HCEC 1CT (cell line): ENCODE results near the gene CPA5.
A peak's percentile ranks its signal among the peaks of the same experiment; 100 is the strongest.

Source experiments
- DNase-seq: peaks from one replicate; pipeline ENCODE4 v3.0.0-alpha.2; 2017

CPA5 gene

GRCh38 chr7:130344271-130344866 lies at the start of gene CPA5:
Gene CPA5, plus strand, starts transcription at chr7:130344816. Its CDS starts 1,670 bp downstream, at chr7:130346486.
- DNase-seq = no peak

- DNase-seq = no peak
Observed at GRCh38 chr7:130296221-130296951, 48.2 kb upstream of the CPA5 start.

DNA sequence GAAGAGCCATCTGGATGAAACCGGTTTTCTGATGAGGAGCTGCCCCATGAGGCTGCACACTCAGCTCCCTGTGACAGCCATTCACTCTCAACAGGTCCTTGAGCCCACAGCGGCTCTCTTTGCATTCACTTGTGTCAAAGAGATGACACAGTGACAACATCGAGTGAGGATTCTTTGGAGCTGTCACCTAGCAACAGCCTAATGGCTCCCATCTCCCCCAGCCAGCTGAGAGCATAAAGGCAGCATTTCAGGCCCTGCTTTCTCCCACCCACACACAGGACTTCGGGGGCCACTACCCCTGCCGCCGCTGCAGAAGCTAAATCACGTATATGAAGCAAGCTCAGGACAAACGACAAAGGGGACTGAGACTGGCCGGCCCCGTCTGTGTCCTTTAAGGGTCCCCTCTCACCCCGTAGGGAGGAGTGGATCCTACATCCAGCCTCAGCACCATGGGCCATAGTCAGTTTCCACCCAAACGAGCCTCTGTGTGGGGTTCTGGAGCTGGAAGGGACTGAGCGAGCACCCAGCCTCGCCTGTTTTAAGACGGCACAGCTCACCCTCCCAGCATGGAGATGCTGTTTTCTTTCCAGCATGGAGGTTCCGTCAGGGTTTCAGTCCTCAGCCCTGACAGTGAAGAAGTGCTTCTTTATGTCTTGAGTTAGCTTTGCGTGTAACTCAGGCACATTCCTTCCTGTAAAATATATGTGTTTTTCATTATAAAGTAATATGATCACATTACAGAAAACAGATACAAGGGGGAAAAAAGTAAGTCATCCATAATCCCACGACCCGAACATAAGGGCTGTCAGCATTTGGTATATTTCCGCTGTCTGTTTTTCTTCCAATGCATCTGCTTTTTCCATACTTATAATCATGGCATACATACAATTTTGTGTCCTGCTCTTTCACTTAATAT lies 46.7 kb upstream of the CPA5 start:
- no peak for DNase-seq

- DNase-seq = no peak
Observed at GRCh38 chr7:130298544-130299326, 45.9 kb upstream of the CPA5 start.

- DNase-seq = no peak
Observed at GRCh38 chr7:130299866-130300265, 44.8 kb upstream of the CPA5 start.

- no peak for DNase-seq
Observed at GRCh38 chr7:130301501-130302020, 43.1 kb upstream of the CPA5 start.

GRCh38 chr7:130302649-130303048 lies 42.0 kb upstream of the CPA5 start:
- no peak for DNase-seq

- DNase-seq = no peak
Observed at GRCh38 chr7:130303127-130303526, 41.5 kb upstream of the CPA5 start.

- DNase-seq = no peak
Observed at GRCh38 chr7:130303551-130303950, 41.1 kb upstream of the CPA5 start.

DNA sequence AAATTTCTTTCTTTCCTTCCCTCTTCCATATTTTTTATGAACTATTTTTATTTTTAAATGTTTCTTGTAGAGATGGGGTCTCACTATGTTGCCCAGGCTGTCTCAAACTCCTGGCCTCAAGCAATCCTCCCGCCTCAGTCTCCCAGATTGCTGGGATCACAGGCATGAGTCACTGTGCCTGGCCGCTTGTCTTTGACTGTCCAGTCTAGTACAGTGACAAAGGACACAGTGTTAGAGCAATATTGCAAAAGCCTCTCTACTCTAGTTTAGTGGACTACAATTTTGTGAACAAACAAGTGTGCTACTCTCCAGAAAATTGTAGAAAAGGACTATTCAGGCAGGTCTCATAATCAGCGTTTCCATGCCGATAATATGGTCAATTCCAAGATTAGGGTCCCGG lies 40.6 kb upstream of the CPA5 start:
- DNase-seq = no peak

- no peak for DNase-seq
Observed at GRCh38 chr7:130304878-130305277, 39.7 kb upstream of the CPA5 start.

GRCh38 chr7:130305433-130306042 lies 39.1 kb upstream of the CPA5 start:
- no peak for DNase-seq

DNA sequence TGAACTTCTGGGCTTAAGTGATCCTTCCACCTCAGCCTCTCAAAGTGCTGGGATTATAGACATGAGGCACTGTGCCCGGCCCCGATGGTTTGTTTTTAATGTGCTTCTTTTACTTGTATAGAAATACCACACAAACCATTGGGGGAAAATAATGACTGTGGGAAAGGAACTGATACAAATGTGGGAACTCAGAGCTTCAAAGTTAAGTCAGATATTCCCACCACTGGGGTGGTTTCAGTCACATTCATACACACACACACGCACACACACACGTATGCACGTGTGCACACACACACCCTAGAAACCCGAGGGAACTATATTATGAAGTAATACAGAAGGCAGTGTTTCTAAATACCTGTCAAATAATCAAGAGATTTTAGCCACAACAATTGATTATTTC lies 34.6 kb upstream of the CPA5 start:
- no peak for DNase-seq

GRCh38 chr7:130314305-130314704 lies 30.3 kb upstream of the CPA5 start:
- DNase-seq = no peak

DNA sequence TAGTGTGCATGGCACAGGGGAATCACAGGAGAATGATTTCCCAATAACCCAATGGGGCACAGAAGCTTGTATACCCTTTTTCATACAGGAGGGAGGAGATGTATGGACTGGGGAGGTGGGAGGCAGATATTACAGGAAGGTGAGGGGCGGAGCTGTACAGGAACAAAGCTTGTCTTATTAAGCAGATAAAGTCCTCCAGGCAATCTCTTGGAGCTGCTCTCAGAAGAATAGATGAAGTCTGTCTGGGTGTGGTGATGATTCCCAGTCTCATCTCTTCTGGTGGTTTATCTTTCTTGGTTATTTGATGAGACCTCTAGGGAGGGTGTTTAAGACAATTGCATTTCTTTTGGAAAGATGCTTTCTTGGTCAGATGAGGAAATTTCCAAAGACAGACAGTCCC lies 25.1 kb upstream of the CPA5 start:
- DNase-seq = no peak

GRCh38 chr7:130321542-130322229 lies 22.9 kb upstream of the CPA5 start:
- peak; percentile 32 for DNase-seq

- DNase-seq = no peak
Observed at GRCh38 chr7:130322615-130323014, 22.0 kb upstream of the CPA5 start.

DNA sequence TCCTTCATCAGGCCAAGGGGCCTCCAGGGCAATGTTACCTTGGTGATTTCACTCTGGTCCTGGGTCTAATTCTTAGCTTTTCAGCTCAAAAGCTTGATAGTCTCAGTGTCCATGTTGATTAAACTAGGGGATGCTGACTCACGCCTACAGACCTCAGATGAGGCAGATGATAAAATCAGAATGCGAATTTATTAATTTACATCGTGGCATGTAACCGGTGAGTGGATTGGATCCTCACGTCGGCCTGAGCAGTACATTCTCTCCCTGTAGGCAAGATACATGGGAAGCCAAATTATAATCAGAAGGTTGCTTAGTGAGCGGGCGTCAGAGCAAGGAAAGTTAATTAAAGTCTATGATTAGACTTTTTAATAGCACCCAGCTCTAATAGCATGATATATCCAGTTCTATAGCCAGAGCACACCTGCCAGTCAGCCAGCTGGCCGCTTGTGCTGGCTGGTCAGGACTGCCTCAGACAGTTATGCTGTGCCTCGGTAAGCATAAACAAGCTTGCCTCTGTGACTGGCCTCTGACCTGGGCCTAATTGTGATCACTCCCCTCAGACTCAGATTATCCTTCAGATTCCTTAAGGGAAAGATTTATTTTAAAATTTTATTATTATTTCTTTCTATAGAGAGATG lies 20.2 kb upstream of the CPA5 start:
- no peak for DNase-seq

- DNase-seq = no peak
Observed at GRCh38 chr7:130329681-130330080, 14.9 kb upstream of the CPA5 start.

GRCh38 chr7:130332259-130333053 lies 12.2 kb upstream of the CPA5 start:
- DNase-seq = no peak
